Measurements from ENCODE around the gene KSR1. TPM values are rescaled to one million over a fixed set of nuclear protein-coding genes. Genes with fewer than 3 reads are reported as not detected.
"Not testable (repeated sequence)": the region's sequence is repeated elsewhere in the genome, so short reads cannot be mapped to it uniquely, and the experiment has no call there.

The KSR1 gene
- total RNA-seq, 1 experiment from 2014 or later: 37.6 TPM

DNA sequence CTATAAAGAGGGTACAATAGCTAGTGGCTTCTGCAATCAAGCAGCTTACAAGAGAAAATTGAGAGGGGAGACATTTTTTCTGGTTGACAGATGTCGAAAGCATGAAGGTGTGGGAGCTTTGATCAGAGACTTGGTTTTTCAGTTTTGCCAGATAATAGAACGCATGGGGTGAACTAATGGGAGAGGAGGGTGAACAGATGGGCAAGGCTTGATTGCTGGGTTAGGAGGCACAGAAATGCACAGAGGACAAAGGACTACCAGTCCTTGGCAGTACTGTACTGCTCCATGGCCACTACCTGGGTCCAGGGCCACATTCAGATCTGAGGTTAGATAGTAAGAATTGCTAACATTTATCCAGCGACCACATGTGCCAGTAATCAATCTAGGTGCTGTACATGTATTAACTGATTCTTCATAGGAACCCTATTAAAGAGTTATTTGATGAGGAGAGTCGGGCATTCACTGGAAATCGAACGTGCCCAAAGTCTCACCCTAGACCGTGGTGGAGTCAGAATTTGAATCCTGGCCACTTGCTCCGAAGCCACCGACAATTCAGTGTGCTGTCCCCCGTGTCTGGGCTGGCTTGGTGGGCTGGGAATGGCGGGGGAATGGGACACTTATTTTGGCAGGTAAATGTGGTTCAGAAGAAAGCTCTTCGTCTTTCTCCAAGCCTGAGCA lies 873 bp upstream of the KSR1 start:
- H3K36me3 ChIP-seq: no peaks in the 10 kb centered on the region
- peak overlapping the region; percentile 75 for H3K4me3 ChIP-seq
- peaks cover 28% of the 10 kb centered on the region for H3K4me1 ChIP-seq
- no peak overlapping the region for H3K27ac ChIP-seq
- no peaks in the 10 kb centered on the region for H3K9me3 ChIP-seq (replicated peaks)
- peaks cover 6% of the 10 kb centered on the region; the same call in 1 of the 2 replicates for H3K27me3 ChIP-seq
- no peak for DNase-seq

- DNase-seq: no peak
- H3K27ac ChIP-seq: no peak overlapping the region
Measured at GRCh38 chr17:27456681-27457359, 572 bp downstream of the KSR1 start.

DNA sequence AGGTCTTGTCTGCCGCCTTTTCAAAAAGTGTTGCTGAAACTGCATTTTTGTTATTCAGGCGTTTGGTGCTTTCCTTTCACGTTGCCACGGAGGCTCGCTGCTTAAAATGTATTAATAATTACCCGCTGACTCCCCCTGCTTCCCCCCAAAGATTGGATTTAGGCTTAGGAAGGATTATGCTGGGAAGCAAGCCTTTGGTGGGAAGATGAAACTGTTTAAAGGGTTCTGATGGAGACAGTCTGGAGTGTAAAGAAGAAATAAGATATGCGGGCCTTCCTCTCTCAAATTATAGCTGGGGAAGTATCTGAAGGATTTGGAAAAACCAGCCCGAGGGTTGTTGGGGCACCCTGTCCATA lies 1.1 kb downstream of the KSR1 start:
- H3K27me3 ChIP-seq: peaks cover 6% of the 10 kb centered on the region; the same call in 1 of the 2 replicates
- H3K4me1 ChIP-seq: peaks cover 28% of the 10 kb centered on the region
- no peak for DNase-seq
- peak overlapping the region; percentile 75 for H3K4me3 ChIP-seq
- no peaks in the 10 kb centered on the region for H3K9me3 ChIP-seq (replicated peaks)
- no peak overlapping the region for H3K27ac ChIP-seq
- no peaks in the 10 kb centered on the region for H3K36me3 ChIP-seq

More at GRCh38 chr17:27456681-27457359, 572 bp downstream of the KSR1 start:
- Histone ChIP-seq H3K27me3 (peaks cover 6% of the 10 kb centered on the region; the same call in 1 of the 2 replicates), H3K36me3 (no peaks in the 10 kb centered on the region), H3K9me3 (replicated peaks) (no peaks in the 10 kb centered on the region), H3K4me1 (peaks cover 28% of the 10 kb centered on the region), H3K4me3 (peak overlapping the region; percentile 75)

DNA sequence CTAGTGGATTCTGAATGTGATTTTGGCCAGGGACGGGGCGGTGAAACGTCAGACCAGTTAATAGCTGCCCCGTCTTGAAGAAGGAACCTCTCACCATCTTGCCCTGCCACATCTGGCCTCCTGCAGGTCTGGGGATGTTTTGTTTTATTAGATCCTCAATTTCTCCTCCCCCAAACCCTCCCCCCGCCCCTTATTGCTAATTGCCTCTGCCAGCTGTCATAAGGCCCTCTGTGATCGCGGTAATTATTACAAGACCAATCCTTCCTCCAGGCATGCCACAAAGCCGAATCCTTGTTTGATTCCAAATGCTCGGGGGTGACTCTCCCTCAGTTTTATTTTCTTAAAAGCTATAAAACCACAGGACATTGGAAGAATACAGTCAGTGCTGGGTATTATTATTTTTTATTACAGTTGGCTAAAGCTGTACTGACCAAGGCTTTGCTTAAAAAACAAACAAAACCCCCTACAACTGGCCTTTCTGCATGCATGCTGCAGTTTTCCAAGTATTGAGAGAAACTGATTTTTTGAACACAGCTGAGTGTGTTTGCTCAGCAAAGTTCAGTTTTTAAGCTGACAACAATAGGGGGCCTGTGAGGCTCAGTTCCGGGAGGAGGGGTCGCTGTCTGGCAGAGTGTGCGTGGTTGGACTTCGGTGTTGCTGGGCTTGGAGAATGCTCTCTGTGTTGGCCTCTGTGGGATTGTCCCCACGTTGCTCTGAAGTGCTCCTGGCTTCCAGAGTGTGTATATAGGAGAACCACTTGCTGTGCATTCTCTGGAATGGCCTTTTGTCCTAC lies 1.7 kb downstream of the KSR1 start:
- Histone ChIP-seq H3K9me3 (replicated peaks) (no peaks in the 10 kb centered on the region), H3K36me3 (no peaks in the 10 kb centered on the region), H3K27ac (no peak overlapping the region), H3K4me3 (peak overlapping the region; percentile 75), H3K27me3 (peaks cover 6% of the 10 kb centered on the region; the same call in 1 of the 2 replicates), H3K4me1 (peaks cover 27% of the 10 kb centered on the region)
- peak in 1 of 2 experiments; percentile 57 for DNase-seq

GRCh38 chr17:27458524-27458908 lies 2.3 kb downstream of the KSR1 start:
- Histone ChIP-seq H3K36me3 (no peaks in the 10 kb centered on the region), H3K4me3 (no peak overlapping the region), H3K9me3 (replicated peaks) (no peaks in the 10 kb centered on the region), H3K27ac (no peak overlapping the region), H3K27me3 (peaks cover 6% of the 10 kb centered on the region; the same call in 1 of the 2 replicates), H3K4me1 (peaks cover 22% of the 10 kb centered on the region)
- no peak for DNase-seq

DNA sequence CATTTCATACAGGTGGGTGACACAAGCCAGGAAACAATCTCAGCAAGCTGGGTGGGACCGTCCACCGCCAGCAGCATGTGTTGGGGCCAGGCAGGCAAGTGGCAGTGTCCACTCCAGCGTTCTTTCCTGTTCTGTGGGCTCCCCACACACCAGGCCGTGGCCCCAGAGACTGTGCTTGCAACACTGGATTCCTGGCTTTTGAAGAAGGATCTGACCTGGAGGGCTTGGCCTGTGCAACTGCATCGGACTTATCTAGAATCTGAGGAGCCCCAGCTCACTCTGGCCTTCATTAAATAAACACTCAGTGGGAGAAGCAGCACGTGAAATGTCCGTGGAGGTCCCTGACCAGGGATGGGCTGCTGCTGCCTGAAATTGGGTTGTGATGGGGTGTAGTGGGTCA lies 3.2 kb downstream of the KSR1 start:
- Histone ChIP-seq H3K4me3 (no peak overlapping the region), H3K27ac (no peak overlapping the region), H3K9me3 (replicated peaks) (no peaks in the 10 kb centered on the region), H3K4me1 (peaks cover 19% of the 10 kb centered on the region), H3K27me3 (peaks cover 6% of the 10 kb centered on the region; the same call in 1 of the 2 replicates), H3K36me3 (no peaks in the 10 kb centered on the region)
- no peak for DNase-seq

- Histone ChIP-seq H3K9me3 (replicated peaks) (no peaks in the 10 kb centered on the region), H3K27ac (no peak overlapping the region), H3K4me3 (no peak overlapping the region), H3K27me3 (peaks cover 6% of the 10 kb centered on the region; the same call in 1 of the 2 replicates), H3K36me3 (no peaks in the 10 kb centered on the region), H3K4me1 (peaks cover 19% of the 10 kb centered on the region)
- no peak for DNase-seq
Measured at GRCh38 chr17:27460196-27460725, 4.0 kb downstream of the KSR1 start.

DNA sequence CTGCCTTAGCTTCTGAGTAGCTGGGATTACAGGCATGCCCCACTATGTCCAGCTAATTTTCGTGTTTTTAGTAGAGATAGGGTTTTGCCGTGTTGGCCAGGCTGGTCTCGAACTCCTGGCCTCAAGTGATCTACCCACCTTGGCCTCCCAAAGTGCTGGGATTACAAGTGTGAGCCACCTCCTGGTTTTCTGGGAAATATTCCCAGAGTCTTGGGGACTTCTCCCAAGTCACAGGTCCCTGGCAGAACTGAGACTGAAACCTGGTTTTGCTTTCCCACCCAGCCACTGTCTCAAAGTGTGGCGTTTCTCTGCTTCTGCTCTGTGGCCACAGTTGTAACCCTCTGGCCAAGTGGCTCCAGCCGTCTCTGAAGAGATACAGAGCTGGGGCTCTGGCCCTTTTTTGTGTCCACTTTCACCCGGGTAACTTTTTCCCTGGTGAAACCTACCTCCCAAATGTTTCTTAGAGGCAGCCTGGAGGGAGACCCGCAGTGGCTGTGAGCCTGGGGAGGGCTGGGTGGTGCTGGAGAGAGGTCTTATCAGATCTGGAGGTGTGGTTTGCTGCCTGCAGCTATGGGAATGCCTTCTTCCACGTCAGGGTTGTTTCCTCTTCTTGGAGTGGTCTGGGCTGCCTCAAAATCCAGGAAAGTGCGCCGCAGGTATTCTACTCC lies 5.1 kb downstream of the KSR1 start:
- no peak for DNase-seq

GRCh38 chr17:27462149-27462548 lies 5.9 kb downstream of the KSR1 start:
- H3K4me3 ChIP-seq: no peak overlapping the region
- DNase-seq: no peak

More for the DNA sequence above, 5.1 kb downstream of the KSR1 start:
- Histone ChIP-seq H3K4me1 (peaks cover 19% of the 10 kb centered on the region), H3K27ac (no peak overlapping the region), H3K27me3 (peaks cover 6% of the 10 kb centered on the region; the same call in 1 of the 2 replicates), H3K9me3 (replicated peaks) (no peaks in the 10 kb centered on the region), H3K4me3 (no peak overlapping the region), H3K36me3 (no peaks in the 10 kb centered on the region)

DNA sequence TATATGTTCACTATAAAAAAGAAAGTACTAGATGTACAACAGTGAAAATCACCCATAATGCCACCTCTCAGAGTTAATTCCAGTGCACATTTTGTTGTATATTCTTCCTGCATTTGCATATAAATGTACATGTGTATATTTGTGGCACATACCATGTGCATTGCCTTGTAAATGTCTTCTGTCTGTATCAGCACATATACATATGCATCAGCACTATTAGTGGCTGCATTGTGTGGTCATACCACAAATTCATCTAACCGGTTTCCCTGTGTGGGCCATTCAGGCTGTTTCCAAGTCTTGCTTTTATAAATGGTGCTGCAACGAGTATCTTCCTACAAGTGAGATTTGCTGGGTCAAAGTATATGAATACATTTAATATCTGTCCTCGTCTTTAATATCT lies 6.5 kb downstream of the KSR1 start:
- DNase-seq: no peak
- Histone ChIP-seq H3K36me3 (no peaks in the 10 kb centered on the region), H3K4me1 (peaks cover 13% of the 10 kb centered on the region), H3K27ac (no peak overlapping the region), H3K27me3 (no peaks in the 10 kb centered on the region), H3K4me3 (no peak overlapping the region), H3K9me3 (replicated peaks) (no peaks in the 10 kb centered on the region)

More at GRCh38 chr17:27462149-27462548, 5.9 kb downstream of the KSR1 start:
- no peak overlapping the region for H3K27ac ChIP-seq
- H3K27me3 ChIP-seq: peaks cover 4% of the 10 kb centered on the region; the same call in 1 of the 2 replicates
- no peaks in the 10 kb centered on the region for H3K36me3 ChIP-seq
- peaks cover 19% of the 10 kb centered on the region for H3K4me1 ChIP-seq
- no peaks in the 10 kb centered on the region for H3K9me3 ChIP-seq (replicated peaks)

GRCh38 chr17:27463235-27463677 lies 7.0 kb downstream of the KSR1 start:
- Histone ChIP-seq H3K36me3 (no peaks in the 10 kb centered on the region), H3K4me1 (peaks cover 8% of the 10 kb centered on the region; the same call in 1 of the 2 replicates), H3K9me3 (replicated peaks) (no peaks in the 10 kb centered on the region), H3K27me3 (no peaks in the 10 kb centered on the region), H3K4me3 (no peak overlapping the region), H3K27ac (no peak overlapping the region)
- no peak for DNase-seq

DNA sequence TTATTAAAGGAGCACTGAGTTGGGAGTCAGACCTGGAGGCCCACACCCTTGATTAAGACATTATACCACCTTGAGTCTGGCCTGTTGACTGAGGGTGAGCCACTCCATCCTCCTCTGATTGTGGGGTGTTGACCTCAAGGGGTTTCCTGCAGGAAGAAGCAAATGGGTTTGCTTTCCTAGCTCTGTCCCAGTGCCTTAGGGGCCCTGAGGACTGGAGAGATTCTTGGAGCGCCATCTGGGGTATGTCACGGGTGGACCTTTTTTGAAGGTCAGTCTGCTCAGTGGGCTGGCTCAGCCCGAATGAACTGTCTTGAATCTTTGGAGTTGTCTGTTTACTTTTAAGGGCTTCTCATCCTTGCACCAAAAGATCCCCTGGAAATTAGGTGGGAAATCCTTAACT lies 7.8 kb downstream of the KSR1 start:
- DNase-seq; H3K27ac ChIP-seq; H3K9me3 ChIP-seq (replicated peaks); H3K4me3 ChIP-seq; H3K27me3 ChIP-seq; H3K36me3 ChIP-seq; H3K4me1 ChIP-seq: not testable (repeated sequence)

- H3K9me3 ChIP-seq (replicated peaks): no peaks in the 10 kb centered on the region
- H3K4me1 ChIP-seq: no peaks in the 10 kb centered on the region
- no peak overlapping the region for H3K4me3 ChIP-seq
- no peaks in the 10 kb centered on the region for H3K36me3 ChIP-seq
- no peak overlapping the region for H3K27ac ChIP-seq
- H3K27me3 ChIP-seq: no peaks in the 10 kb centered on the region
- DNase-seq: no peak
Measured at GRCh38 chr17:27464431-27464830, 8.2 kb downstream of the KSR1 start.

DNA sequence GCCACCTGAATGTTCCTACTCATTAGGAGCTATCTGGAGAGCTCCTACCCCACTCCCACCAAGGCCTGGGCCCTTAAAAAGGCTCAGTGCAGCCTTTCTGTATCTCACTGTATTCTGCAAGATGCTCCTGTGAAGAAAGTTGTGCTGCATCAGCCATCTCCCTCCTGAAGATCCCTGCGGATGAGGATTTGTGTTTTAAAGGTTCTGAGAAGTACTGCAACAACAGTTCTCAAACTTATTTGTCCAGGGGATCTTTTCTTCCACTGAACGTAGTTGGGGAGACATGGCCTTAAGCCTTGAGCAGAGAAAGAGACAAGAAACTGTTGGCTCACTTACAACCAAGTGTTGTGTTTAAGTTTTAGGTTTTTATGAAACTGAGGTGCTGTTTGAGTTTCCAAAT lies 9.6 kb downstream of the KSR1 start:
- not testable (repeated sequence) for DNase-seq; H3K27ac ChIP-seq; H3K36me3 ChIP-seq; H3K9me3 ChIP-seq (replicated peaks); H3K4me3 ChIP-seq; H3K27me3 ChIP-seq; H3K4me1 ChIP-seq

Measured in SJCRH30 (cell line).